ENCODE data around the gene POFUT2.
A peak's percentile ranks its signal among the peaks of the same experiment; 100 is the strongest.

The POFUT2 gene

DNA sequence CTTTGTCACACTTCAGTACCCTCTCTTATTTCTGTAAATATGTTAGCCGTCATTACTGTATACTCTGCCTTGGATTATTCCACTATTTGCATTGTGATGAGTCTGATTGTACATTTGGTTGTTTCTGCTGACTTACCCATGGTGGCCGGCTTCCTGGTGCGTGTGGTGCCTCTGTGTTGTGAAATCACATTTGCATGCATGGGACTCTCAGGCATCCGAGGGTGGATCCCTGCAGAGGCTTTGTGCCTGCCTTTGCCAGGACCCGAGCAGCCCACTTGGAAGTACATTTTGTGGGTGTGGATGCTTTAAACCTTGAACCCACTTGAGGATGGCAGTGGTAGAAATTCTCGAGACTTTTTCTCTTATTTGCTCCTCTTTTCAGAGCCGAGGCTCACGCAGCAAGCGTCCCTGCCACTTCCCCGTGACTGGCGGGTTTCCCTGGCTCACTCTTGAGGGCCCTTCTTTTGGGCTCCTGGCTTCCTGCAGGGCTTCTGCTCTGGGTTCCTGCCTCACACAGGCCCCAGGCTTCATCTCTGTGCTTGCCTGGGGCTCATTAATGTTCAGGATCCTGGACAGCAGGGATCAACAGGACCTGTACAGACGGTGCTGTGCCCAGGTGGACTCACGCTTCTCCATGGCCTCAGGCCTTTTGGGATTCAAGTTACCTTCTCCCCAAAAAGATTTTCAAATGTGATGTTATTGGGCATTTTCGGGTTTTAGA is 36.6 kb downstream of the POFUT2 start:
- FAIRE-seq, result no peak
- no peak for DNase-seq (ENCODE audit: low spot score)

DNA sequence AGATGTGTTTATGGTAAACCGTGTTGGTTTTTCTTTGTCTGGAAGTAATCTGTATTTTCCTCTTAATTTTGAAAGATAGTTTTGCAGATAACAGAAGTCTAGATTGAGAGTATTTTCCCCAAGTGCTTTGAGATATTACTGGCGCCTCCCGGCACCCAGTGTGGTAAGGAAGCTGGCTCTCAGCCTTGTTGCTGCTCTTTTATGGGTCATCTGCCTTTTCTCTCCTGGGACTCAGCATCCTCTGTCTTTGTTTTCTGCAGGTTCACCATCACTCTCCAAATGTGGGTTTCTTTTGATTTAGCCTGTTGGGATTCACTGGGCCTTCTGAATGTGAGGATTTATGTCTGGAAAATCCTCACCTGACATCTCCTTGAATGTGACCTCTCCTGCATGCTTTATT is 37.4 kb downstream of the POFUT2 start:
- DNase-seq (ENCODE audit: low spot score) (no peak), FAIRE-seq (no peak)

DNA sequence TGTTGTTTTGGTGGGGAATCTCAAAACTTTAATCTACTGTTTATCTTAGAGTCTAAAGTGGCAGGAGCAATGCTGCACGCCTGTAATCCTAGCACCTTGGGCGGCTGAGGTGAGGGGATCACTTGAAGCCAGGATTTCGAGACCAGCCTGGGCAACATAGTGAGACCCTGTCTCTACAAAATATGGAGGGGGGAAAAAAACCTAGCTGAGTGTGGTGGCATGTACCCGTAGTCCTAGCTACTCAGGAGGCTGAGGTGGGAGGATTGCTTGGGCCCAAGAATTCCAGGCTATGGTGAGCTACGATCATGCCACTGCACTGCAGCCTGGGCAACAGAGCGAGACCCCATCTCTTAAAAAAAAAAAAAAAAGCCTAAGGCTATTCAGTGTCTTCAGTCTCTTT is 38.1 kb downstream of the POFUT2 start:
- DNase-seq (ENCODE audit: low spot score) (no peak), FAIRE-seq (no peak)

DNA sequence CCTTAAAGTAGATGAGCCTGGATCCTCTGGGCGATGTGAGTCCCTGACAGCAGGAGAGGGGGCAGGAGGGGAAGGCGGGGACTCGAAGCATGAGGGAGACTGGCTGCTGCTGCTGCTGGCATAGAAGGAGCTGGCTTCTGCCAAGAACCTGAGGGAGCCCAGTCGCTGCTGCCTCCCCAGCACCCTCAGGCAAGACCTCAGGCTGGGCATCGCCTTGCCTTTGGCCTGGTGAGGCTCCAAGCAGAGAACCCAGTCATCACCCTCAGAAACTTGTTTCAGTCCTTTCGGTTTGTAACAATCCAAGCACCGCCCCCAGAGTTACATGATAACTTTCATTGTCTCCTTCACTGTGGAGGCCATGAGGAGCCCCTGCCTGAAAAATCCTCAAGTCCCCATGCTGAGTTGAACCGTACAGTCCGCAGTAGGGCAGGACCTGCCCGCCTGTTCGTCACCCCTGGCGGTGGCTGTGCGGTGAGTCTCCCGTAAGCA is 38.8 kb downstream of the POFUT2 start:
- no peak for FAIRE-seq

DNA sequence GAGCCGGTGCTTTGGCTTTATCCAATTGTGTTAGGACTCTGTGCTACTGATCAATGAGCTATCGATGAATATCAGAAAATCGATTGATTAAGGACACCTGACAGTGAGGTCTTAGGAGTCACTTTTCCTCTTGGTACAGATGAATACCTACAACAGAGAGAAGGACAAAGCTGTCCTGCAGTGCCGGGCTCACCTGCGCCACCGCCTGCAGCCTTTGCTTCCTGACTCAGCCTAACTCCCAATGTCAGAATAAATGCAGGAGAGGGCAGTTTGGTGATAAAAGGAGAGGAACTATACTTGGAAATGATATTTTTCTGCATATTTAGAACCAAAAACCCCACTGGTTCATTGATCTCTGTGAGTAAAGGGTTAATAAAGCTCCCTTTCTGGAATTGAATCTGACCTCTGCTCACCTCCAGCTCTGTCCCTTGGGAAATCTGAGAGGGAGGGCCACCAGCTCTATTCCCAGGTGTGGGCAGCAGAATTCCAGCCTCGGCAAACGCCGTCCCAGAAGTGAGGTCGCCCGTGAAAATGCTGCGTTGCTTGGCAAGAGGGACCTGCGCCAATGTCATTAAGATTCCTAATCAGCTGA is 39.3 kb downstream of the POFUT2 start:
- FAIRE-seq, result no peak
- DNase-seq (ENCODE audit: low spot score), result no peak

More for the DNA sequence above, 38.8 kb downstream of the POFUT2 start:
- DNase-seq (ENCODE audit: low spot score), result no peak

DNA sequence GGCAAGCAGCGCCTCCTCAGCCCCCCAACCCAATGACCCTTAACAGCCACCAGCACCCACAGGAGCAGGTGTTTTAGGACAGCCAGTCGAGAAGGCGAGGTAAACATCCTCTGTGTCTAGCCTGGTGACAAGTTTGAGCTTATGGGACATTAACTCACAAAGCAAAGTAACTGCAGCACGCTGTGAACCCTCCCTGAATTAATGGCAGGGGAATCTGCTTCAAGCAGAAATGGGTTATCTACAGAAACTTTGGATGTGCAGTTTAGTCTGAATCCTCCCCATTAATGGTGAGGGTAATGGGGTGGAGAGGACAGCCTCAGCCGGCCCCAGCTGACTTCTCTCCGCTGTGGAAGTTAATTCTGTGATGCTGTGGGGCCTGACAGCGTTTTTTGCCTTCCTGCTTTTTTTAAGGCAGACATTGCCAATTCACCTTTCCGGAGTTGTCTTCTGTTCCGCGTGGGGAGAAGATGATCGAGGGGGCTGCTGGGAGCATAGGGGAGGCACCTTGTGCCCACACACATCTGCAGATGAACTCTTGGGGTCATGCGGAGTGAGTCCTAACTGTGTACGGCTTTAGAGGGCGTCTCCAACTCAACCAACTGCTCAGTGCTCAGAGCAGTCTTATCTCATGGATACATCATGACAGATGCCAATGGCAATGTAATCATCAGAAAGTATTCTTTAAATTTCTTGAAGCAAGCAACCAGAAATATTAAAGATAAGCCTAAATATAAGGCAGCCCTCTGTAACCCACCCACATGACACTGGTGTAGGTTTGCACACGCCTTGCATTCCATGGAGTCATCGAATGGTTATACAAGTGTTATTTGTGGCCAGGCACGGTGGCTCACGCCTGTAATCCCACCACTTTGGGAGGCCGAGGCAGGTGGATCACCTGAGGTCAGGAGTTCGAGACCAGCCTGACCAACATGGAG is 41.0 kb downstream of the POFUT2 start:
- DNase-seq (ENCODE audit: low spot score) (no peak), FAIRE-seq (no peak)

DNA sequence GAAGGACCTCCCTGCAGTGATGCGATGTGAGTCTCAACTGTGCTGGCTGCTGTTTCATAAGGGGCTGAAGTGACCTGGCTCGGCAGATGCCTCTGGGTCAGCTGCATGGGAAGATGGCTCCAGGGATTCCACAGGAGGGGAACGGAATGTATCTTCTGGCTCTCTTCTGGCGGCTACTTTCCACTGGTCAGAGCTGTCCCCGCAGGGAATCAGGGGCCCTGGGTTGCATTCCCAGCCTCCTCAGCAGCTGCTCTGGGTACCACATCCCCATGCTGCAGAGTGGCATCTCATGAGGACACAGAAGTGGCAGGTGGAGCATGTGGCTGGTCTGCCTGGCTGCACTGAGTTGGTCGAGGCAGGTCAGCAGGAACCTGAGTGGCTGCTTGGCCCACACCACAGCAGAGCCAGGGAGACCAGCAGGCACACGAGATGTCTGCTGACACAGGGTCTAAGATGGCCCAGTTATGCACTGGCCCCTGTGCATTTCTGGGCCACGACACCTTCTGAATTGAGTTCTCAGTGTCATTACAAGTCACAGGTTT is 42.8 kb downstream of the POFUT2 start:
- no peak for FAIRE-seq
- DNase-seq (ENCODE audit: low spot score), result no peak

DNA sequence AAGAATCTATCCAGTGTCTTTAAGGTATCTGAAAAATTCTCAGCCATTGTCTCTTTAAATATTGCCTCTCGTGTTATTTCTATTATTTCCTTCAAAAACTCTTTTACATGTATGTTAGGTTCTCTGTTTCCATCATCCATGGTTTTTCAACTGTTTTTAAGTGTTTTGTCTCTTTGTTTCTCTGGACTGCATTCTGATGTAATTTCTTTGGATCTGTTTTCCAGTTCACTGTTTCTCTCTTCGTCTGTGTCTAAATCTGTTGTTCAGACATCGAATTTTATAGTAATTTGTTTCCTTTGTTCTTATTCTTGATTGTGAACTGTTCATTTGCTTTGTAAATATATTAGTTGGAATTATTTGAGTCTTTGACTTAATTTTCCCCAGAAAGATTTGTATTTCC is 44.1 kb downstream of the POFUT2 start:
- DNase-seq (ENCODE audit: low spot score) (no peak), FAIRE-seq (no peak)

DNA sequence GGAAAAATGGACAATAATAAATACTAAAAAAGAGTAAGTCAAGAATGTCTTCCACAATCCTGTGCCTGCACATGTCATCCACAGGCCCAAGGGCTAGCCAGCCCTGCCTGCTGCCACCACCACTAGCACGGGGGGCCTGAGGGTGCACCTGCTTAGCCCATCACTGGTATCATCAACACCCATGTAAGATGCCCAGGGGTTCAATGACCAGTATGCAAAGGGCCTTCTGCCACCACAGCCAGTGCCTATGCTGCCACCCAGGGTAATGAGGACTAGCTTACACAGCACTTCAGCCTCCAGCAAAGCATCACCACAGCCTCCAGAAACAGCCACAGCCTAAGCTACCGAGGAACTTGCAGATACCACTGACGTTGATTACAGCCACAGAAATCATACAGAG is 46.3 kb downstream of the POFUT2 start:
- FAIRE-seq, result no peak
- no peak for DNase-seq (ENCODE audit: low spot score)

DNA sequence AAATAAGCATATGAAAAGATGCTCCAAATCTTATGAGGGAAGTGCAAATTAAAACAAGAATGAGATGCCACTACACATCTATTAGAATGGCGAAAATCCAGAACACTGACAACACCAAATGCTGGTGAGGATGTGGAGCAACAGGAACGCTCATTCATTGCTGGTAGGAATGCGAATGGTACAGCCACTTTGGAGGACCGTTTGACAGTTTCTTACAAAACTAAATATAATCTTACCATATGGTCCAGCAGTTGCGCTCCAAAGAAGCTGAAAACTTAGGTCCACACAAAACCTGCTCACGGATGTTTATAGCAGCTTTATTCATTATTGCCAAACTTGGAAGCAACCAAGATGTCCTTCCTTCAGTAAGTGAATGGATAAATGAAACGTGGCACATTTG is 50.3 kb downstream of the POFUT2 start:
- FAIRE-seq, result no peak

DNA sequence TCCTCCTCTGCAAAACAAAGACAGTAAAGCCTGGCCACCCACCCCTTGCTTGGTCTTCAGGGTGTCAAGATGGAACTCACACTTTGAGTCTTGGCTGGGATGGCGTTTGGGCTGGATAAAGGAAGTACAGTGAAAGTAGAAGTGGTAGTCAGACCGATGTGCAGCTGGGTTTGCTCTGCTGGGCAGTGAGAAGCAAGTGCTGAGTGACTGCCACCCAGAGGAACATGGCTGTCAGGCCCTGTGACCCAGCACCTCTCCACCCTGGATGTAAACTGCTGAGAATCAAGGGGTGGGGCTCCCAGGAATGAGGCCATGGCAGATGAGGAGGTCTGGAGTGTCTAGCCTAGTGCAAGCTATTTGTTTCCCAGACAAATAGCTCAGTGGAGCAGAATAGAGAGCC is 51.2 kb downstream of the POFUT2 start:
- DNase-seq (ENCODE audit: low spot score), result no peak
- FAIRE-seq, result no peak

More for the DNA sequence above, 50.3 kb downstream of the POFUT2 start:
- DNase-seq (ENCODE audit: low spot score), result no peak

DNA sequence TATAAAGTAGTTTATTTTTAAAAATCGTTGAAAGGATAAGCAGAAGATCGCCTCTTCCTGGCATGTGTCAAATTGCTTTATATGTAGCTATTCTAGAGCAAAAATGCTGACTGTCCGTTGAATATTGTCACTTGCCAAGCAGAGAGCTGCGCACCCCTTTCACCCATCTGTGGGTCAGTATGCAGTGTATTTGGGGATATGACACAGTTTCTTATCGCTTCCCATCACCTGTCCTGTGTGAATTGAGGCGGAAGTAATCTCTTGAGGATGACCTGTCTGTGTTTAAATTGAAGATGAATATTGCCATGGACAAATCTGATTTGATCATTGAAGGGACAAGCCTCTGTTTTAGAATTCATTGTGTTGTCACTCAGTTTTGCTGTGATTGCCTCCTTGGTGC is 52.2 kb downstream of the POFUT2 start:
- FAIRE-seq, result no peak
- no peak for DNase-seq (ENCODE audit: low spot score)

DNA sequence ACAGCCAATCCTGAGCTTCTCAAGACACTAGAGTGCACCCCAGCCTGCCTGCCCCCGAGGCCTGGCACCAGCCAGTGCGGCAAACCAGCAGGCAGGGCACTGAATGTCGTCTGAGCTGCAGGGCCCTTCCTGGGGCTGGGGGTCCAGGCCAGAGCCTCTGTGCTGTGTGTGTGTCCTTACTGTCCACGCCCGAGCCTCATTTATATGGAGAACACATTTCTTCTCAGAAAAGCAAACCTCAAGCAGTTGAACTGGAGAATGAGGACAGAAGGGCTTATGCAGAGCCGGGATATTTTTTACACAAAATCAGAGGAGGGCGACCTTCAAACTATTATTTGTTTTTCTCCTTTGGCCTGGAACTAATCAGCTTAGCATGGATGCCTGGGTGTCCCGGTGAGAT is 52.7 kb downstream of the POFUT2 start:
- no peak for DNase-seq (ENCODE audit: low spot score)
- FAIRE-seq, result no peak

DNA sequence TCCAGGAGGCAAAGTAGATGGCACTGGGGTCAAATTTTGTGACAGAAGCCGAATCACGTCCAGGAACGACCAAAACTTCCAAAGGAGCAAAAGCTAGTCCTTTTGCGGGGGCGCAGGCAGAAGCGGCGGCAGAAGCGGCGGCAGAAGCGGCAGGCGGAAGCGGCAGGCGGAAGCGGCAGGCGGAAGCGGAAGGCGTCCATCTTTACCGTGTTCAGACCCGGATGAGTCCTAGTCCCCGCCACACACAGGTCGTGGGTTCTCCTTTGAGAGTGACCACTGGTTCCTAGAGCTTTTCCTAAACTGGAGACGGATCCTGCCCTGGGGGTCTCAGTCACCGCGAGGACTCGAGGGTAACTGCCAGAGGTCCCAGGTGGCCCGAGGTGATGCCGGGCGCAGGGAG is 53.6 kb downstream of the POFUT2 start:
- DNase-seq (ENCODE audit: low spot score) (no peak), FAIRE-seq (no peak)

DNA sequence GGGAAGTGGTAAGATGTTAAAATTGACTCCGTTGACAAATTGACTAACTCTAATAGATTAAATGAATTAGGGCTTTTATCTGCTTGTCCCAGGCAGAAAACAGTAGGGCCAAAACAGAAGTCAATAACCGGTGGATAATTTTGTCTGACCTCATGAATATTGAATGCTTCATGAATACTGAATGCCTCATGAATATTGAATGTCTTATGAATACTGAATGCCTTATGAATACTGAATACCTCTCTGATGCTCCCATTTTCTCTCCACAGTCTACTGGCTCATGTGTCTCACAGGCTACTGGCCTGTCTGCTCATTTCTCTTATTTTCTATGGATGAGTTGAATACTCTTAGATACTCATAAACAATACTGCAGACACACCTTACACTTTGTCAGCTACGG is 56.0 kb downstream of the POFUT2 start:
- no peak for FAIRE-seq

DNA sequence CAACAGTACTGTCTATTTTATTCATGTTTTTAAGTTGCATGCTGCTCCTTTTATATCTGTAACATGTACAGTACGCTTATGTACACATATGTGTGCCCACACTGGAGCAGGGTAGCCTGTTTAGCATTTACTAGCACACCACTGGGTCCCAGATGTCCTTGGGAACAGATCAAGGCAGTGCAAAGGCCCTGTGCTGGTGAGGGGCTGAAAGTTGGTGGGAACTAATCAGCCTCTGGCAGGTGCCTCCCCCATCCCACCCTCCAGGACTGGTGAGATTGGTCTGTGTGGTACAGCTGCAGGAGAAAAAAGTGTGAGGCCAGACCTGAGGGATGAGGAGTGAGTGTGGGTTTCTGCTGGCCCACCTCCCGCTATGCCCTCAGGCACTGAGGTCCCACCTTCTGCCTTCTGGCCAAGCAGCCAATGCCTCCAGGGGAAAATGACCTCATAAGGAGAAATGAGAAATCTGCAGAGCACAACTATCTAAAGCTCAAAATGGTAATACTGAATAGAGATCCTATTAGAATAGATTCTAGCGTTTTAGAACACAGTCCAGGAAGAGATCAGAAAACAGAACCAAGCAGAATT is 58.9 kb downstream of the POFUT2 start:
- FAIRE-seq, result no peak
- no peak for DNase-seq (ENCODE audit: low spot score)

More for the DNA sequence above, 56.0 kb downstream of the POFUT2 start:
- DNase-seq (ENCODE audit: low spot score), result no peak

DNA sequence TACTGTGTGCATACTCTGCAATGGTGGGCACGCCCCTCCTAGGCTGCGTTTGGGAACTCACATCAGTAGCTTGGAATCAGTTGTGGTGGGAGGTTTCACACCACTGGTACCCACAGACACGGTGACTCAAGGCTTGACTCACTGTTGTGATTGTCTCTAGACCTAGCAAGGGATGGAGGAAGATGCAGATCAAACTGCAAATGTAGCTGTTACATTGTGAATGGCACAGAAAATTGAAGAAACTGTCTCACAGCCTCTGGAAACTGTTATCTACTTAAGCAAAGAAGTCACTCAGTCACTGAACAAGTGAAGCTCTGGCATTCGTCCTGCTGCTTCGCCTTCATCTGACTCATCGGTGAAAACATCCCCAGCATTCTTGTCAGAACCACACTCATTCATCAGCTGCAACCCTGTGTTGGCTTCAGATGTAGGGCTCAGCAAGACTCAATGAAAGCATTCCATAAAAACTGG is 59.5 kb downstream of the POFUT2 start:
- FAIRE-seq, result peak; percentile 93

DNA sequence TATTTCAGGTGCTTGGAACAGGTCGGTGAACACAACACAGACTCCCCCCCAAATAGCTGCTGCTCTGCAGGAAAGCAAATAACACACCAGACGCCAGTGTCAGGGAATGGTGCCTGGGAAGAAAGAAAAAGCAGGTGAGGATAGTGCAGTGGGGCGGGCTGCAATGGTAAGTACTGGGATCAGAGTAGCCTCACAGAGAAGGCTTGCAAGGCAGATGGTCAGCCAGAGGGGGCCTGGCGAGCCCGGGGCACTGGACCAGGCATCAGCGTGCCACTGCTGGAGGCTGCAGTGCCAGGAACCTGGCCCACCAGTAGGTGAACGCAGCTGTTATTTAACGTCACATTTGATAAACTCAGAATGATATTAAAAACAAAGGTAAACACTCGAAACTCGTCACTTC is 60.0 kb downstream of the POFUT2 start:
- DNase-seq (ENCODE audit: low spot score), result no peak

More for the DNA sequence above, 59.5 kb downstream of the POFUT2 start:
- peak; percentile 85 for DNase-seq (ENCODE audit: low spot score)

DNA sequence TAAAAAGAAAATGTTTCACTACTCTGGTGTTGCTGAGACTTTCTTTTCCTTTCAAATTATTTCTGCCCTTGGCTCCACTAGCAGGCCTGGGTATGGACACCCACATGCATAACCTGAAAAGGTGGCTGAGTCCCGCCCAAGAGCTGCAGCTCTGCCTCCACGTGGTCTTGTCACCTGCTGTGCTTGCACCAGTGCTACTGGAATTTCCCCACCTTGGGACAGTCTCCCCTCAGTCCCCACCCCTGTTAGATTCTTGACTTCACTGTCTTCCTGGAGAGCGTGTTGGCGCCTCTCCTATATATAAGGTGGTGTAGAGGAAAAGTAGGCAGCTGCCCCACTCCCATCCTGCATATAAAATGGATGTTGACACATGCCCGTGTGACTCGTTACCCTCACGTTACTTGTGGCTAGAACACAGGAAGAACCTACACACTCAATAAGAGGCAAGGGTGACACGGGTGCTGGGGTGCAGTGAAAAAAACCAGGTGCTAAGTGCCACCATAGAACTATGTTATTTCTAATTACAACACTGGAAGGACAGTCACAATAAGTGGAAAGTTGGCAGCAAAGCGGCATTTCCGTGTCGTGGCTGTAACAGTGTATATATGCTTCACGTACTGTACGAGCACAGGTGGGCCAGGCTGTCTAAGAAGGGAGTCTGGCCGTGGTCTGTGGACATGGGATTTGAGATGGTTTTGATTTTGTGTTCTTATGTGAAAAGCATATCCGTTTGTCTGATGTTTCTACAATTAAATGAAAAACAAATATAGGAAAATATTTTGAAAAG is 61.0 kb downstream of the POFUT2 start:
- FAIRE-seq (no peak), DNase-seq (ENCODE audit: low spot score) (no peak)

More for the DNA sequence above, 60.0 kb downstream of the POFUT2 start:
- FAIRE-seq, result no peak

DNA sequence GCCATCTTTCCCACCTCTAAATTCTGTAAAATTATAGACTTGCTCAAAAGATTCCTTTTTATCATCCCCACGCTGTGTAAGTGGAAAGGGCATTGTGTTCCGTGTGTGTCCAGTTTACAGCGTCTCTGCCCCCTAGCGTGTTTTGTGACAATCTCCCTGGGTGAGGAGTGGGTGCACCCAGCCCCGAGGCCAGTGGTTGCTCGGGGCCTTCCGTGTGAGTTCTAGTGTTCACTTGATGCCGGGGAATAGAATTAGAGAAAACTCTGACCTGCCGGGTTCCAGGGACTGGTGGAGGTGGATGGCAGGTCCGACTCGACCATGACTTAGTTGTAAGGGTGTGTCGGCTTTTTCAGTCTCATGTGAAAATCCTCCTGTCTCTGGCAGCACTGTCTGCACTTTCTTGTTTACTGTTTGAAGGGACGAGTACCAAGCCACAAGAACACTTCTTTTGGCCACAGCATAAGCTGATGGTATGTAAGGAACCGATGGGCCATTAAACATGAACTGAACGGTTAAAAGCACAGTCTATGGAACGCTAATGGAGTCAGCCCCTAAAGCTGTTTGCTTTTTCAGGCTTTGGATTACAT is 61.9 kb downstream of the POFUT2 start:
- DNase-seq (ENCODE audit: low spot score) (no peak), FAIRE-seq (no peak)

All from RCC 7860 (cell line).